ENCODE results near the gene NTMT1.
"Not testable (repeated sequence)": the region's sequence is repeated elsewhere in the genome, so short reads cannot be mapped to it uniquely, and the experiment has no call there.

The NTMT1 gene

DNA sequence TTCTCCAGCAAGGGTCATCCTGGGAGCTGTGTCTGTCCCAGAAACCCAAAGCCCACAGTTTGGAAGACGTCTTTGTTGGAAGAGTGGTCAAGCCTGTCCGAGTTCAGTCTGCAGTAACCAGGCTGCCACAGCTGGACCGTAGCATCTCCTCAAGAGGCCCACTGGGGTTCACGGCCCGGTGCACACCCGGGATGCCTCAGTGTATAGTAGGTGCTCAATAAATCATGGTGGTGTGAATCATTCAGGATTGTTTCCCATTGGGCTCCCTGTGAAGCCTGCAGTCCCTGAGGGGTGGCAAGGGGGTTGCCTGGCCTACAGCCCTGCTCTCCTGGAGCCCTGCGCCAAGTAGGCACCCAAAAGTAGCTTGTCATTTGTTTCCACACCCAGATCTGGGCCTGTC lies 29.2 kb downstream of the NTMT1 start:
- DNase-seq (ENCODE audit: low read depth), result no peak

DNA sequence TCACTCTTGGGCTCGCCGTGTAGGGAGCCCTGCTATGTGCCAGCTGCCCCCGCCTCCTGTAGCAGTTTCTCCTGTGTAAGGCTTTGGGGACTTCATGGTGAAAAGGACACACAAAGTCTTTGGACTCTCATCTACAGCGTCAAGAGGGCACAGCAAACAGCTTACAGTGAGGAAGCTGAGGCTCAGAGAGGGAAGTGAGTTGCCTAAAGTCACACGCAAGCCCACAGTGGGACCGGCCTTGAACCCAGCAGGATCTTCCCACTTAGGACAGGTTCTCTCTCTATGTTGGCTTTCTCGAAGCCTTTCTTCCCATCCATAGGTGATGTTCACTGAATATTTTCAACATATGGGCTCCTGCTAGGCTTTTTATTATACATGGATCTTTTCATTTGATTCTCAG lies 29.7 kb downstream of the NTMT1 start:
- DNase-seq (ENCODE audit: low read depth), result no peak

- DNase-seq (ENCODE audit: low read depth), result no peak
Measured at GRCh38 chr9:129656795-129657390, 30.9 kb downstream of the NTMT1 start.

GRCh38 chr9:129661029-129661428 lies 35.1 kb downstream of the NTMT1 start:
- no peak for DNase-seq (ENCODE audit: low read depth)

GRCh38 chr9:129662239-129662638 lies 36.3 kb downstream of the NTMT1 start:
- DNase-seq (ENCODE audit: low read depth), result not testable (repeated sequence)

DNA sequence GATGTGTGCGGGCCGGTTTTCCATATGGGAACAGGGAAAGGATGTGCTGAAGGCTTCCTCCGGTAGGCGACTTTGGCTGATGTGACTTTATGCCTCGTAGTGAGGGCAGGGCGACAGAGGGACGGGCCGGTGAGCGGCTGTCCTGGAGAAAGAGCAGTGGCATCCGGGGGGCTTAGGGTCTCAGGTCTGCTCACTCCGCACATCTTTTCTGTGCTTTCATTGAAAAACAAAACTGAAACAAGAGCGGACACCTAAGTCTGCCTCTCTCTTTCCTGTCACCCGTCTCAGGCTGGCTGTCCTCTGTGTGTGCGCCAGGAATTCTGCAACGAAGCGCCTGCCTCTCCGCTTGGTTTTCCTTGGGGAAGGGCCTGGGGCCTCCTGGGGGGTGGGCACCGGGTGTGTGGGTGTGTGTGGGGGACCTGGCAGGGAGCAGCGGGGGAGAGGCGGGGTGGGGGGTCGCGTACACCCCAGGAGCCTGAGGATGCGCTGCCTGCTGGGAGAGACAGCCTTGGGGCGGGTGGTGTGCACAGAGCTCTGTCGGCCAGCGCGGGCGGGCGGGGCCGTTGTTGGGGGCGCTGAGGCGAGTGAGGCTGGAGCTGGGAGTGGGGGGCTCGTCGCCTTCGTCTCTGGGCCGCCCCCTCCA lies 38.9 kb downstream of the NTMT1 start:
- DNase-seq (ENCODE audit: low read depth), result no peak

DNA sequence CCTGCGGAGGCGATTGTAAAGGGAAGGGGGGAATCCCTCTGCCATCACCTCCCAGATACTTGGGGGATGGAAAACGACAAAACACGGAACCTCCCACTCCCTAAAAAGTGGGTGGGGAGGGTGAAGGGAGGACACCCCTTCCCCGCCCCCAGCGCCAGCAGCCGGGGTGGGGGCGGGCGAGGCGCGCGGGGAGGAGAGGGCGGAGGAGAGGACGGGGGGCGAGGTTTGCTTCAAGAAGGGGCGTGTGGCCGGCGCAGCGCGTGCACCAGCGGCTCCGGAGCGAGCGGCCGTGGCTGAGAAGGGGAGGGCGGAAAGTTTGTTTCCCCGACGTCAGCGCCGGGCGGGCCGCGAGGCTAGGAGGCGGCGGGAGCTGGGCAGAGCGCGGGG lies 39.4 kb downstream of the NTMT1 start, which contains the start of gene PRRX2:
TSS of gene PRRX2 (plus strand) at position 259 of the 387 bp plus-strand sequence. CDS start 221 bp downstream, outside the sequence.
- no peak for DNase-seq (ENCODE audit: low read depth)

DNA sequence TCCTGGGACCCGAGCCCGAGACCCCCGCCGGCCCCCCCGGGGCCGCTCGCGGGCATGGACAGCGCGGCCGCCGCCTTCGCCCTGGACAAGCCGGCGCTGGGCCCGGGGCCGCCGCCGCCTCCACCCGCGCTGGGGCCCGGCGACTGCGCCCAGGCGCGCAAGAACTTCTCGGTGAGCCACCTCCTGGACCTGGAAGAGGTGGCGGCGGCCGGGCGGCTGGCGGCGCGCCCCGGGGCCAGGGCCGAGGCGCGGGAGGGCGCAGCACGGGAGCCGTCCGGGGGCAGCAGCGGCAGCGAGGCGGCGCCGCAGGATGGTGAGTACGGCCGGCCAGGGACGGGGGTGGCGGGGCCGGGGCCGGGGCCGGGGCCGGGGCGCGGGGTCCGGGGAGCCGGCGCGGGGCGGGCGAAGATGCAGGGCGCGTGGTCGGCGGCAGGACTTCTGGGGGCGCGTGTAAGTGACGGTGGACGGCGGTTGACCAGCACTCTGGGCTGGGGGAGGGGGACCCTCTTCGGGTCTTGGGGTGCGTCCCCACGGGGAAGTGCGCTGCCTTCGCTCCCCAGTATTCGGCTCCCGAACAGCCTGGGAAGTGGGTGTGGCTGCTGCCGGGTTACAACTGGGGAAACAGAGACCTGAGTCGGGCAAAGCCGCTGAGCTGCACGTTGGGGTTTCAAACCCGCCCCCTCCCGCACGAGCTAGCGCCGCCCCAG lies 40.0 kb downstream of the NTMT1 start:
- DNase-seq (ENCODE audit: low read depth), result no peak

DNA sequence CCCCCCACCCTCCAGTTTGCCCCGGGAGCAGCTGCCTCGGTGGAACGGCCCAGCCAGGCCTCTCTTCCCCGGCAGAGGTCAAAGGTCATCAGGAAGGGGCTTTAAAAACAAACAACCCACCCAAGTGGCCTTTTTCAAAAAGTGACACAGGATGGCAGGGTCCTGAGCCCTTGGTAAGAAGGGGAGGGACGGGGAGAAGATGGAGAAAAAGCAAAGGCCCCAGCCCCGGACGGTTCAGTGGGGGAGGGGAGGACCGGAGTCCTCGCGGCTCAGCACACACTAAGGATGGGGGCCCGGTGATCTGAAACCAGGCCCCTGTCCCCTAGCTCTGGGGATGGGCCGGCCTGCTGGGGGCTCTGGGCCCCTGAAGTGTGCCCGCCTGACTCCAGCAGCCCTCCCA lies 40.6 kb downstream of the NTMT1 start:
- DNase-seq (ENCODE audit: low read depth), result no peak

- no peak for DNase-seq (ENCODE audit: low read depth)
Measured at GRCh38 chr9:129667378-129667777, 41.4 kb downstream of the NTMT1 start.

- no peak for DNase-seq (ENCODE audit: low read depth)
Measured at GRCh38 chr9:129667850-129668249, 41.9 kb downstream of the NTMT1 start.

DNA sequence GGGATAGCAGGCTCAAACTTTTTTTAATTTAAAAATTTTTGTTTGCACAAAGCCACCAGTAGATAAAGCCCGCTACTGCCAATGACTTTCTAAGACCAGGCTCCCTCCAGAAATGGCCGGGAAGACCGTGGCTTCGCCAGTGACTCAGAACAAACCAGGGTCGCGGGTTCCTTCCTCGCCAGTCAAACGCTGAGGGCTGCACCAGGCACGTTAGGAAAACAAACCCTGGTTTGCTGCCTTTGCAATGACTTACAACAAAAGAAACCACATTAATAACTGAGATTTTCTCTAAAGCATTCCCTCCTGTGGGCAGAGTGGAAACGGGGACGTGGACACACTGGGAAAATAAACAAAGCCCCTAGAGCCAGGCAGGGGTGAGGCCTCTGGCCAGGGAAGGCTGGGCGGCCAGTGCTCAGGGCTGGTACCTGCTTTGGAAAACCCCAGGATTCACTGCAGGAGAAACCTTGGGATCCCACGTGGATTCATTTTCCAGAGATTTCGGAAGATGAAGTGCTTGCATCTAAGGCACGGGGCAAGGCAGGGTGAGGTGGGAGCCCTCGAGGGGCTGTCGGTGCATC lies 43.3 kb downstream of the NTMT1 start:
- DNase-seq (ENCODE audit: low read depth), result no peak

DNA sequence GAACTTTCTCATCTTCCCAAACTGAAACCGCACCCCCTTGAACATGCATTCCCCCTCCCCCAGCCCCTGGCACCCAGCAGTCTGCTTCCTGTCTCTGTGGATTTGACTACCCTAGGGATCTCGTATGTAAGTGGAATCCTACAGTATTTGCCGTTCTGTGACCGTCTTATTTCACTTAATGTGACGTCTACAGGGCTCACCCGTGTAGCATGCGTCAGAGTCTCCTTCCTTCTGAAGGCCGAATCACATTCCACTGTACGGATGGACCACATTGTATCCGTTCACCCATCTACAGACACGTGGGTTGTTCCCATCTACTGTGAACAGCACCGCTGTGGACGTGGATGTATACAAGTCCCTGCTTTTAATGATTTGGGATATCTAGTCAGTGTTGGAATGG lies 44.0 kb downstream of the NTMT1 start:
- no peak for DNase-seq (ENCODE audit: low read depth)

- no peak for DNase-seq (ENCODE audit: low read depth)
Measured at GRCh38 chr9:129671065-129671464, 45.1 kb downstream of the NTMT1 start.

DNA sequence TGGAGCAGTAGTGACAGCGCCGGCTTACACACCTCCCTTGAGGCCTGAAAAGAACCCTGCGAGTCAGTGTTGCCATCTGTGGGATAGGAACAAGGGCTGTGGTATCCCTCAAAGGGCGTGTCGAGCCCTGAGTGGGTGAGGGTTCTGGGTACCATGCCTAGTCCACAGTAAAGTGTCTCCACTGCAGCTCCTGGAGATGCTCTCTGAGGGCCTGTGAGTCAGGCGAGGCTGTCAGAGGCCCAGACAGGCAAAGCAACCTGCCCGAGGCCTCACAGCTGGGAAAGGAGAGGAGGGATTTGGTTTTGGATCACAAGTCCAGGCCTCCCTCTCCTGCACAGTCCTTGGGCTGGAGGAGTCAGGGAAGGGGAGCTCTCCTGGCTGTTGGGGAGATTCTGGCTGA lies 45.6 kb downstream of the NTMT1 start:
- DNase-seq (ENCODE audit: low read depth), result no peak

DNA sequence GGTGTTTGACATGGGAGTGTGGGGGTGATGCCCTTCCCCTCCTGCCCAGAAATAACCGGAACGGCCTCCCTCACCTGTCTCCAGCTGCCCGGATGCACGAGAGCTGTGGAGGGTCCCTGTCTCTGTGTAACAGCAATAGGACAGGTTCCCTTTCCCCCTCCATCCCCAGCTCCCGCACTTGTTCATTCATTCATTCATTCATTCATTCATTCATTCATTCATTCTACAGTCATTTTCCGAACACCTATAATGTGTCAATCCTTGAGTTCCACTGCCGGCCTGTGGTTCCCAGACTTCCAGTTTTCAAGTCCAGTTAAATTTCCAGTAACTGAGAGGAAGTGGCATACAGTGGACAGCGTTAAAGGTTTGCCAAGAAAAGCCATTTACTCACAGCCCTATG lies 46.7 kb downstream of the NTMT1 start:
- DNase-seq (ENCODE audit: low read depth), result no peak

- DNase-seq (ENCODE audit: low read depth), result no peak
Measured at GRCh38 chr9:129673602-129674001, 47.6 kb downstream of the NTMT1 start.

GRCh38 chr9:129674229-129674628 lies 48.3 kb downstream of the NTMT1 start:
- no peak for DNase-seq (ENCODE audit: low read depth)

DNA sequence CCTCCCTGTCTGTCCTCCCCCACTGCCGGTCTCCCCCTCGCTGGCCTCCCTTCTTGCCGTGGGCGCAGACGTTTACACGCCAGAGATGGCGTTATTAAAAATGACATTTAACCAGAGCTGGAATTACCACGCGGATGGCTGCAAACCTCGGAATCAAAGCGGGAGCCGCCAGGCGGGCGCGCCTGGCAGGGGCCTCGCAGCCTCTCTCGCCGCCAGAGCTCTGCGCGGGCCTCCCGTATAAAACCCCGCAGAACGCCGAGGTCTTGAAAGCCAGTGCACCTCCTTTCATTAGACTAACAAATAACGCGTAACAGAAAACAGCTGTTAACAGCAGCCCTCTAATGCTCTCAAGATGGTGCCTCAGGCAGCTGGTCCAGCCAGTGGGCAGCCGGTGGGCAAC lies 49.7 kb downstream of the NTMT1 start:
- DNase-seq (ENCODE audit: low read depth), result no peak

GRCh38 chr9:129676287-129676686 lies 50.3 kb downstream of the NTMT1 start:
- DNase-seq (ENCODE audit: low read depth), result no peak

GRCh38 chr9:129676975-129677374 lies 51.0 kb downstream of the NTMT1 start:
- no peak for DNase-seq (ENCODE audit: low read depth)

DNA sequence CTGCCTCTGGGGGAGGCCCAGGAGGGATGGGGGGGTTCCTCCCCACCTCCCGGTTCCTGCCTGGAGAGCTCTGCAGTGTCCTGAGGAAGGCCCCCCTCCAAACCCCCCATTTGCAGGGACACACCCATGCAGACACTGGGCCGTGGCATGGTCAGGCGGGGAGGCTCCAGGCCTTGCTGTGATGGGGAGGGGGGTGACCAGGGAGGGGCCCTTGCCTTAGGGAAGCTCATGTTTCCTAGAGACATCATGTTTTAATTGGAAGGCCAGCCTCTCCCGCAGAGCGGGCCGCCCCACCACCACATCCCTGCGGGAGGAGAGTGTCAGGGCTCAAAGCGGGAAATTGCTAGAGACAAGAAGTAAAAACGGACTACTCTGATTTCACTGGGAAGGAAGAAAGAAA lies 51.5 kb downstream of the NTMT1 start:
- DNase-seq (ENCODE audit: low read depth), result no peak

- no peak for DNase-seq (ENCODE audit: low read depth)
Measured at GRCh38 chr9:129678844-129679243, 52.9 kb downstream of the NTMT1 start.
